ENCODE measurements around the gene MOXD1.

Gene MOXD1

DNA sequence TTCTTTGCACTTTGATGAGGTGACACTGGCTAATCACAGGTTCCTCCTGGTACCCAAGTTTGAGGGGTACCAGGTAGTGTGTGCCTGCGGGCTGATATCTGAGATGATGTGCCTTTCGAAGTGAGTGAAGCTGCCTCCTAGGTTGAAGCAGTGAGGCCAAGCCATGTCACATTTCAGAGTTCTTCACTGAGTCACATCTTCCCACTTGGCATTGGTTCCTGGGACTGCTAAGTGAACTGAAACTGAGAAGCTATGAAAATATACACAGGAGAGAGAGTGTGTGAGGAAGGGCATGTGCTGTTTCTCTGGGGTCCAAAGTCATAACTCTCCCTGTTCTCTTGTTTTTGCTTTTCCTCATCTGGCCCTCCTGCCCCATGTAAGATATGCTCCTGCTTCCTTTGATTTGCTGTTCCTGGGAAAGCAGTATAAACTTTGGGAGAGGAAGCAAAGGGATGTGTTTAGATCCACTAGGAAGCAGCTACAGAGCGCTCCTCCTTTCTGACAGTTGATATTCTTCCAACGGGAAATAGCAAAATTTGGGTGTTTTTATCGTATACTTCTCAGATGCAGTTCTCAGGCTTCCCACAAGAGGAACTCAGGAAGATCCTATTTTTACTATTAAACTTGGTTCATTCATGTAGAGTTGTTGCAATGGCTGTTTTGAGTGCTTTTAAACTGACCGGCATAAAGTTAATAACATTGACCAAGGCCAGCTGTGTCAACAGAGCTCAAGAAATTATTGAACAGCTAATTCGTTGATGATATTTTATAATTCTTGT, 153.7 kb downstream of the MOXD1 start:
- FAIRE-seq: no peak
- no peak for DNase-seq (ENCODE audit: insufficient read length, low spot score)

DNA sequence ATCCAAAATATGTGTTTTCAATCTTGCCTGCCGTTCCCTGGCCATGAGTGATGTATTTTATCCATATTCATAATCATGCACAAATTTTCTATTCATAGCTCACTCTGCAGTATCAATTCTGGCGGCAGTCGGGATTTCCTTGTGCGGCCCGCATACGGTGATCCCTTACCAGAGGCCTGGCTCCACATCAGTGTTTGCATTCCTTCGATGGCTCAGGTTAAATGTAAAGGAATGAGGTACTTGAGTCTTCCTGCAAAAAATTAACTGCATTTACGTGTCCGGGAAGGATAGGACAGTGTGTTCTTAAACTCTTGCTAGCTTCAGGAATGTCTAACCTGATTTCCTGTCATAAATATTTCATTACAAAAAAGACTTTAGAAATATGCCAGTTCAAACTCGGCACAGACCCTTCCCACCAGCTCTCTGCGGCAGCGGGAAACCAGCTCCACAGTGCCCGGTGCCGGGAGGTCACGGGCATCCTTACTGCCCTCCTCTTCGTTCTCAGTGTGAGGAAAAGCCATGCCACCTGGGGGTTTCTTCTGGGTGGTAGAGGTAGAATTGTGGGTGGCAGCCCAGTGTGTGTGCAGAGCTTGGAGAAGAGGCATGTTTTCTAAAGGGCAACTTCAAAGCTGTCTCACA, 154.5 kb downstream of the MOXD1 start:
- DNase-seq (ENCODE audit: insufficient read length, low spot score): no peak
- no peak for FAIRE-seq

DNA sequence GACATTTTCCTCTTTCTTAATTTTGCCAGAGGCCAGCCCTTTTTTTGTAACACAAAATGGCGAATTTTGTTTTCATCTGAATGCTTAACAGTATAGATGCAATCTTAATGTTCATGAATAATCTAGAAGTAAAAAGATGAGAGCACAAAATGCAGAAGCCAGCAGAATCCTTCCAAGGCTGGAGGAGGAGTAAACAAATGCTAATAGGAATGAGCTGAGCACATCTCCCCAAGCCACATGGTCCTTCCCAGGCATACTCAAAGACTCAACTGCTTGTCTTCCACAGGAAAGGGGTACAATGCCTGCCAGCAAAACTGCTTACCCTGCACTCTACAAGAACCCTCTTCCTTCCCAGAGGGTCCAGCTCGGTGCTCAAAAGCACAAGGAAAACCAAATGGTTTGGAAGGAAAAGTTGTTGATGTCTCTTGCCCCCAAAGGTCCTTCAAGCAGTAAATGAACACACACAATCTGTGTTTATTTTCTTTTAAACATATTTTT, 155.1 kb downstream of the MOXD1 start:
- FAIRE-seq: no peak
- DNase-seq (ENCODE audit: insufficient read length, low spot score): no peak

Data from HTR-8/SVneo (cell line).